Tibial artery (tissue), 4 donors: ENCODE measurements around the gene SUMO2.

ENCODE experiments used
- DNase-seq, 2 donors: peaks; one replicate each; pipeline ENCODE4 v3.0.0-alpha.2; 2019
- H3K27ac ChIP-seq, 2 donors: fragments of 200-600 bp; sonication (generic) in 1 of 2; 1 replicate in 1 of 2; 2 replicates in 1 of 2; pipeline ENCODE4 v1.5.1; 2018 to 2019; ENCODE audit warnings: mild to moderate bottlenecking in 1 of 2
- H3K27me3 ChIP-seq, 2 donors: fragments of 200-600 bp; sonication (generic) in 1 of 2; one replicate each; pipeline versions ENCODE4 v1.5.1 to v1.6.0; 2016 to 2019
- H3K36me3 ChIP-seq, 3 donors: fragments of 200-600 bp; sonication (generic) in 2 of 3; one replicate each; pipeline ENCODE4 v1.5.1; 2016 to 2019; ENCODE audit warnings: mild to moderate bottlenecking in 2 of 3
- H3K4me1 ChIP-seq, 4 donors: fragments of 200-600 bp; sonication (generic) in 2 of 4; 1 replicate in 3 of 4; 2 replicates in 1 of 4; pipeline ENCODE4 v1.5.1; 2016 to 2019
- H3K4me3 ChIP-seq, 2 donors: fragments of 200-600 bp; sonication (generic) in 1 of 2; 1 replicate in 1 of 2; 2 replicates in 1 of 2; pipeline ENCODE4 v1.5.1; 2018 to 2019; ENCODE audit warnings: mild to moderate bottlenecking in 2 of 2
- H3K9me3 ChIP-seq, 3 donors: fragments of 200-600 bp; sonication (generic) in 1 of 3; one replicate each; pipeline ENCODE4 v1.5.1; 2016 to 2019
- intact Hi-C: fragments of 100-400 bp; cut with DNase I; formaldehyde crosslinking; loops from one replicate; pipeline ENCODE4 v1.15.0; 2023; ENCODE audit warnings: low total_unique reads
- TF ChIP-seq, protein P1 (sequence below), 2 experiments: fragments of 200-600 bp in 1 of 2; fragments of 450-650 bp in 1 of 2; IDR thresholded peaks; one replicate each; pipeline ENCODE4 v1.5.1; 2017 to 2019; ENCODE audit warnings: antibody characterized with exemption in 2 of 2, mild to moderate bottlenecking in 1 of 2, moderate library complexity in 1 of 2

The SUMO2 gene

DNA sequence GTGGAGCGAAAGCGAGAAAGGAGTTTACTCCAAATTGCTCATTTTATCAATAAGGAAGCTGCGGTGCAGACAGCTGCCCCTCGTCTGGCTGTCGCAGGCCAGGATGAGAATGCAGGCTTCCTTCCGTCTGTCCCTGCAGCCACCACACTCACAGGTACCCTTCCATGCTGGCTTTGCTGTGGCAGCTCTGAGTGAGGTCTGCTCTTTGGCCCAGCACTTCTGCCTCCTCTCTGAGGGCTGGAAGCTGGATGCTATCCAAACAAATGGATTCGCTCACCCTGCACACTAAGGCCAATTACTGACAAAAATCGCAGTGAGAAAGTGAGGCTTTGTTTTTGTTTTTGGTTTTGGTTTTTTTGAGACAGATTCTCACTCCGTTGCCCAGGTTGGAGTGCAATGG lies 66.0 kb downstream of the SUMO2 start:
- Histone ChIP-seq H3K27me3 (no peaks in the 10 kb centered on the region), H3K27ac (no peak overlapping the region), H3K9me3 (no peaks in the 10 kb centered on the region), H3K4me3 (no peak overlapping the region), H3K4me1 (peaks cover 0 to 23% (median 9%) of the 10 kb centered on the region in 4 donors), H3K36me3 (peaks cover 0 to 20% (median 0%) of the 10 kb centered on the region in 3 donors)
- intact Hi-C loops, result loop anchor here (2.0 to 10.0 kb wide), 2 partner anchors 58 to 88 kb away; partner anchors contain the start of gene NUP85
- DNase-seq, result no peak
- TF ChIP-seq, protein P1, sequence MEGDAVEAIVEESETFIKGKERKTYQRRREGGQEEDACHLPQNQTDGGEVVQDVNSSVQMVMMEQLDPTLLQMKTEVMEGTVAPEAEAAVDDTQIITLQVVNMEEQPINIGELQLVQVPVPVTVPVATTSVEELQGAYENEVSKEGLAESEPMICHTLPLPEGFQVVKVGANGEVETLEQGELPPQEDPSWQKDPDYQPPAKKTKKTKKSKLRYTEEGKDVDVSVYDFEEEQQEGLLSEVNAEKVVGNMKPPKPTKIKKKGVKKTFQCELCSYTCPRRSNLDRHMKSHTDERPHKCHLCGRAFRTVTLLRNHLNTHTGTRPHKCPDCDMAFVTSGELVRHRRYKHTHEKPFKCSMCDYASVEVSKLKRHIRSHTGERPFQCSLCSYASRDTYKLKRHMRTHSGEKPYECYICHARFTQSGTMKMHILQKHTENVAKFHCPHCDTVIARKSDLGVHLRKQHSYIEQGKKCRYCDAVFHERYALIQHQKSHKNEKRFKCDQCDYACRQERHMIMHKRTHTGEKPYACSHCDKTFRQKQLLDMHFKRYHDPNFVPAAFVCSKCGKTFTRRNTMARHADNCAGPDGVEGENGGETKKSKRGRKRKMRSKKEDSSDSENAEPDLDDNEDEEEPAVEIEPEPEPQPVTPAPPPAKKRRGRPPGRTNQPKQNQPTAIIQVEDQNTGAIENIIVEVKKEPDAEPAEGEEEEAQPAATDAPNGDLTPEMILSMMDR (IDR thresholded peaks at IDR 0.05), result no peak
